CD4-positive, alpha-beta T cell treated with Interleukin-4 for 1 hour (primary cell): ENCODE measurements around the gene CISD3.

ENCODE experiments used
- DNase-seq, 2 donors: peaks; one replicate each; pipeline ENCODE4 v3.0.0-alpha.2; 2020 to 2022

The CISD3 gene

GRCh38 chr17:38783227-38783626 is 53.1 kb downstream of the CISD3 start:
- no peak for DNase-seq
